K562 (cell line): ENCODE measurements around the gene EBI3. TPM values are rescaled to one million over a fixed set of nuclear protein-coding genes. Genes with fewer than 3 reads are reported as not detected.

Experiments
- BRD9 ChIP-seq: fragments of 450-650 bp; IDR thresholded peaks from 2 replicates; pipeline ENCODE4 v1.6.1; 2018; ENCODE audit warnings: low read depth; ENCODE audit not compliant: partially characterized antibody
- CBFA2T2 ChIP-seq: fragments of 450-650 bp; conservative IDR thresholded peaks from 2 replicates; pipeline ENCODE4 v1.6.1; 2017; ENCODE audit warnings: mild to moderate bottlenecking
- CC2D1A ChIP-seq: fragments of 450-650 bp; IDR thresholded peaks from 2 replicates; pipeline ENCODE4 v1.6.1; 2017; ENCODE audit warnings: mild to moderate bottlenecking
- CXXC5 ChIP-seq: fragments of 250-450 bp; sonication (Bioruptor Pico); IDR thresholded peaks from 2 replicates; pipeline ENCODE4 v1.8.0; 2022; ENCODE audit warnings: inconsistent platforms, mild to moderate bottlenecking, moderate library complexity
- DNMT1 ChIP-seq: fragments of 450-650 bp; IDR thresholded peaks from 2 replicates; pipeline ENCODE4 v1.6.1; 2016; ENCODE audit warnings: antibody characterized with exemption, mild to moderate bottlenecking
- FOSL1 ChIP-seq: fragments of 200-800 bp; sonication (Bioruptor generic); conservative IDR thresholded peaks from 2 replicates; pipeline ENCODE4 v1.6.1; 2016; ENCODE audit warnings: missing genetic modification characterization, missing compliant biosample characterization
- GATA2 ChIP-seq: sonication (generic); formaldehyde crosslinking; IDR thresholded peaks from 2 replicates; pipeline ENCODE4 v1.4.0; 2020; ENCODE audit warnings: mild to moderate bottlenecking, missing genetic modification reagents
- MTA1 ChIP-seq: fragments of 450-650 bp; IDR thresholded peaks from 2 replicates; pipeline ENCODE4 v1.6.1; 2017; ENCODE audit warnings: borderline replicate concordance
- NCOA4 ChIP-seq: fragments of 450-650 bp; IDR thresholded peaks from 2 replicates; pipeline ENCODE4 v1.6.1; 2018; ENCODE audit warnings: mild to moderate bottlenecking; ENCODE audit not compliant: partially characterized antibody
- POLR2A ChIP-seq: fragments of 450-650 bp; conservative IDR thresholded peaks from 2 replicates; pipeline ENCODE4 v1.6.1; 2016
- PYGO2 ChIP-seq: fragments of 450-650 bp; IDR thresholded peaks from 2 replicates; pipeline ENCODE4 v1.6.1; 2016; ENCODE audit warnings: mild to moderate bottlenecking, missing genetic modification characterization, moderate library complexity, missing compliant biosample characterization
- SIRT6 ChIP-seq: IDR thresholded peaks from one replicate; pipeline ENCODE4 v1.6.1; 2012; ENCODE audit warnings: low read depth, mild to moderate bottlenecking, control low read depth, inconsistent platforms, low read length, moderate library complexity
- ZC3H8 ChIP-seq: fragments of 450-650 bp; IDR thresholded peaks from 2 replicates; pipeline ENCODE4 v1.6.1; 2017
- ZNF143 ChIP-seq: sonication (generic); formaldehyde crosslinking; IDR thresholded peaks from 2 replicates; pipeline ENCODE4 v1.9.0; 2022; ENCODE audit warnings: mild to moderate bottlenecking, missing genetic modification reagents
- ZNF445 ChIP-seq: fragments of 250-450 bp; sonication (Bioruptor Pico); IDR thresholded peaks from 2 replicates; pipeline ENCODE4 v1.4.0; 2020; ENCODE audit warnings: low read depth, mild to moderate bottlenecking, moderate library complexity
- ZNF77 ChIP-seq: fragments of 250-450 bp; sonication (Bioruptor Pico); IDR thresholded peaks from 2 replicates; pipeline ENCODE4 v1.5.0; 2020
- ZNF785 ChIP-seq: fragments of 250-450 bp; sonication (Bioruptor Pico); IDR thresholded peaks from 2 replicates; pipeline ENCODE4 v1.4.0; 2020; ENCODE audit warnings: mild to moderate bottlenecking
- ZNF830 ChIP-seq: fragments of 250-450 bp; sonication (Bioruptor Pico); IDR thresholded peaks from 2 replicates; pipeline ENCODE4 v1.5.0; 2021; ENCODE audit warnings: mild to moderate bottlenecking
- polyA plus RNA-seq, 8 experiments: library from polyadenylated mRNA; depleted of rRNA in 4 of 8; stranded (reverse) in 5 of 8; unstranded in 3 of 8; fragments of >200 nt; fragmentation: Nextera tagmentation in 2 of 8; fragmentation: Illumina TruSeq in 1 of 8; extraction: Ambion mirVana in 2 of 8; extraction: Trizol in 1 of 8; gene quantifications; 2 replicates each; pipeline versions ENCODE4 v1.2.1 to v1.2.3, GENCODE V29; 2011 to 2014; ENCODE audit warnings: inconsistent platforms in 1 of 8, missing spikeins in 1 of 8
- total RNA-seq, 7 experiments: library from RNA; depleted of rRNA in 6 of 7; stranded (reverse); fragments of >200 nt in 6 of 7; fragmentation: Illumina TruSeq in 2 of 7; extraction: Trizol in 2 of 7; gene quantifications; 2 replicates each; pipeline versions ENCODE4 v1.2.1 to v1.2.3, GENCODE V29; 2011 to 2021; ENCODE audit warnings: low replicate concordance in 1 of 7
- TF ChIP-seq, protein P1 (sequence below): sonication (generic); IDR thresholded peaks from 2 replicates; pipeline ENCODE4 v1.6.1; 2016
- TF ChIP-seq, protein P2 (sequence below): fragments of 450-650 bp; IDR thresholded peaks from 2 replicates; pipeline ENCODE4 v1.6.1; 2016; ENCODE audit warnings: low read depth
- TF ChIP-seq, protein P3 (sequence below): fragments of 250-450 bp; sonication (Bioruptor Pico); IDR thresholded peaks from 2 replicates; pipeline ENCODE4 v1.8.0; 2021; ENCODE audit warnings: moderate library complexity, mild to moderate bottlenecking, inconsistent platforms

Gene EBI3
- total and polyA plus RNA-seq, 9 of the 15 experiments (the other 6 are each of a cell fraction or from before 2014, with no cell fraction given), result 0.08 to 0.35 (median 0.22) TPM; not detected in 6

DNA sequence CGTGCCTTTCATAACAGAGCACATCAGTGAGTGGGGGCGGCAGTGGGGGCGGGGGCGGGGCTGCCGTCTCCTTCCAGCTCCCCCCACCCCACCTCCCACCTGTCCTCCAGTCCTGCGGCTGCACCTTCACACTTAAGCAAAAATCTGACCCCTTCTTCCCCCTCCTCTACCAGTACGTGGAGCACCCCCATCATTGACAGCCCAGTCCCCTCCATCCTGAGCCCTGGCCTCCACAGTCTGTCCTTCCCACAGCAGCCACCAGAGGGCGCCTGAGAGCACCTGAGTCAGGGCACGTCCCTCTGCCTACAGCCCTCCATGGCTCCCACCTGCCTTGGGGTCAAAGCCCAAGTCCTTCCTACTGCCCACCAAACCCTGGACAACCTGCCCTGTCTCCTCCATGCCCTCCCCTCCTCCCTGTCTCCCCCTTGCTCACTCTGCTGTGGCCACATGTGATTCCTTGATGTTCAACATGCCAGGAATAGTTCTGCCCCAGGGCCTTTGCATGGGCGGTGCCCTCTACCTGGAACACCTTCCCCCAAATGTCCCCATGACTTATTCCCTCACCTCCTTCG, 4.0 kb downstream of the EBI3 start (continued):
- TF ChIP-seq MTA1 (peak; percentile 59; the same call in 1 of the 2 replicates), CC2D1A (peak; percentile 78), ZC3H8 (no peak), NCOA4 (no peak), SIRT6 (no peak), GATA2 (no peak), POLR2A (no peak), DNMT1 (no peak), ZNF77 (no peak), PYGO2 (tag) (no peak), ZNF143 (CRISPR knock-in tag) (no peak), ZNF830 (CRISPR knock-in tag) (no peak), CBFA2T2 (no peak; the same call in none of the 2 replicates), ZNF445 (CRISPR knock-in tag) (no peak), CXXC5 (CRISPR knock-in tag) (0 out of 2 replicates have a peak, but pooled peaks have one; percentile 29), ZNF785 (no peak), BRD9 (no peak), FOSL1 (tag) (no peak)
- TF ChIP-seq, protein P1, sequence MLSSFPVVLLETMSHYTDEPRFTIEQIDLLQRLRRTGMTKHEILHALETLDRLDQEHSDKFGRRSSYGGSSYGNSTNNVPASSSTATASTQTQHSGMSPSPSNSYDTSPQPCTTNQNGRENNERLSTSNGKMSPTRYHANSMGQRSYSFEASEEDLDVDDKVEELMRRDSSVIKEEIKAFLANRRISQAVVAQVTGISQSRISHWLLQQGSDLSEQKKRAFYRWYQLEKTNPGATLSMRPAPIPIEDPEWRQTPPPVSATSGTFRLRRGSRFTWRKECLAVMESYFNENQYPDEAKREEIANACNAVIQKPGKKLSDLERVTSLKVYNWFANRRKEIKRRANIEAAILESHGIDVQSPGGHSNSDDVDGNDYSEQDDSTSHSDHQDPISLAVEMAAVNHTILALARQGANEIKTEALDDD, result no peak
- TF ChIP-seq, protein P2, sequence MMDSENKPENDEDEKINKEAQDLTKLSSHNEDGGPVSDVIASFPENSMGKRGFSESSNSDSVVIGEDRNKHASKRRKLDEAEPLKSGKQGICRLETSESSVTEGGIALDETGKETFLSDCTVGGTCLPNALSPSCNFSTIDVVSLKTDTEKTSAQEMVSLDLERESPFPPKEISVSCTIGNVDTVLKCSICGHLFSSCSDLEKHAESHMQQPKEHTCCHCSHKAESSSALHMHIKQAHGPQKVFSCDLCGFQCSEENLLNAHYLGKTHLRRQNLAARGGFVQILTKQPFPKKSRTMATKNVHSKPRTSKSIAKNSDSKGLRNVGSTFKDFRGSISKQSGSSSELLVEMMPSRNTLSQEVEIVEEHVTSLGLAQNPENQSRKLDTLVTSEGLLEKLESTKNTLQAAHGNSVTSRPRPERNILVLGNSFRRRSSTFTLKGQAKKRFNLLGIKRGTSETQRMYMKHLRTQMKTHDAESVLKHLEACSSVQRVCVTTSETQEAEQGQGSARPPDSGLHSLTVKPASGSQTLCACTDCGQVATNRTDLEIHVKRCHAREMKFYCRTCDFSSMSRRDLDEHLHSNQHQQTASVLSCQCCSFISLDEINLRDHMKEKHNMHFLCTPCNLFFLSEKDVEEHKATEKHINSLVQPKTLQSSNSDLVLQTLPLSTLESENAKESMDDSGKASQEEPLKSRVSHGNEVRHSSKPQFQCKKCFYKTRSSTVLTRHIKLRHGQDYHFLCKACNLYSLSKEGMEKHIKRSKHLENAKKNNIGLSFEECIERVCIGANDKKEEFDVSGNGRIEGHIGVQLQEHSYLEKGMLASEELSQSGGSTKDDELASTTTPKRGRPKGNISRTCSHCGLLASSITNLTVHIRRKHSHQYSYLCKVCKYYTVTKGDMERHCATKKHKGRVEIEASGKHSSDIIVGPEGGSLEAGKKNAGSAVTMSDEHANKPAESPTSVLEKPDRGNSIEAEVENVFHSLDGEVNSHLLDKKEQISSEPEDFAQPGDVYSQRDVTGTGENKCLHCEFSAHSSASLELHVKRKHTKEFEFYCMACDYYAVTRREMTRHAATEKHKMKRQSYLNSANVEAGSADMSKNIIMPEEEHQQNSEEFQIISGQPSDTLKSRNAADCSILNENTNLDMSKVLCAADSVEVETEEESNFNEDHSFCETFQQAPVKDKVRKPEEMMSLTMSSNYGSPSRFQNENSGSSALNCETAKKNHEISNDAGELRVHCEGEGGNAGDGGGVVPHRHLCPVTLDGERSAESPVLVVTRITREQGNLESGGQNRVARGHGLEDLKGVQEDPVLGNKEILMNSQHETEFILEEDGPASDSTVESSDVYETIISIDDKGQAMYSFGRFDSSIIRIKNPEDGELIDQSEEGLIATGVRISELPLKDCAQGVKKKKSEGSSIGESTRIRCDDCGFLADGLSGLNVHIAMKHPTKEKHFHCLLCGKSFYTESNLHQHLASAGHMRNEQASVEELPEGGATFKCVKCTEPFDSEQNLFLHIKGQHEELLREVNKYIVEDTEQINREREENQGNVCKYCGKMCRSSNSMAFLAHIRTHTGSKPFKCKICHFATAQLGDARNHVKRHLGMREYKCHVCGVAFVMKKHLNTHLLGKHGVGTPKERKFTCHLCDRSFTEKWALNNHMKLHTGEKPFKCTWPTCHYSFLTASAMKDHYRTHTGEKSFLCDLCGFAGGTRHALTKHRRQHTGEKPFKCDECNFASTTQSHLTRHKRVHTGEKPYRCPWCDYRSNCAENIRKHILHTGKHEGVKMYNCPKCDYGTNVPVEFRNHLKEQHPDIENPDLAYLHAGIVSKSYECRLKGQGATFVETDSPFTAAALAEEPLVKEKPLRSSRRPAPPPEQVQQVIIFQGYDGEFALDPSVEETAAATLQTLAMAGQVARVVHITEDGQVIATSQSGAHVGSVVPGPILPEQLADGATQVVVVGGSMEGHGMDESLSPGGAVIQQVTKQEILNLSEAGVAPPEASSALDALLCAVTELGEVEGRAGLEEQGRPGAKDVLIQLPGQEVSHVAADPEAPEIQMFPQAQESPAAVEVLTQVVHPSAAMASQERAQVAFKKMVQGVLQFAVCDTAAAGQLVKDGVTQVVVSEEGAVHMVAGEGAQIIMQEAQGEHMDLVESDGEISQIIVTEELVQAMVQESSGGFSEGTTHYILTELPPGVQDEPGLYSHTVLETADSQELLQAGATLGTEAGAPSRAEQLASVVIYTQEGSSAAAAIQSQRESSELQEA, result no peak
- TF ChIP-seq, protein P3, sequence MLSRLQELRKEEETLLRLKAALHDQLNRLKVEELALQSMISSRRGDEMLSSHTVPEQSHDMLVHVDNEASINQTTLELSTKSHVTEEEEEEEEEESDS, result no peak
